SH-SY5Y (cell line): ENCODE results near the gene LRRC8D.

ENCODE experiments used
- GATA2 ChIP-seq: IDR thresholded peaks from 2 replicates; pipeline ENCODE4 v1.6.1; 2011; ENCODE audit warnings: mild to moderate bottlenecking, low read depth, low read length
- GATA3 ChIP-seq: IDR thresholded peaks from 2 replicates; pipeline ENCODE4 v1.6.1; 2011; ENCODE audit warnings: low read depth, mild to moderate bottlenecking, low read length, moderate library complexity

DNA sequence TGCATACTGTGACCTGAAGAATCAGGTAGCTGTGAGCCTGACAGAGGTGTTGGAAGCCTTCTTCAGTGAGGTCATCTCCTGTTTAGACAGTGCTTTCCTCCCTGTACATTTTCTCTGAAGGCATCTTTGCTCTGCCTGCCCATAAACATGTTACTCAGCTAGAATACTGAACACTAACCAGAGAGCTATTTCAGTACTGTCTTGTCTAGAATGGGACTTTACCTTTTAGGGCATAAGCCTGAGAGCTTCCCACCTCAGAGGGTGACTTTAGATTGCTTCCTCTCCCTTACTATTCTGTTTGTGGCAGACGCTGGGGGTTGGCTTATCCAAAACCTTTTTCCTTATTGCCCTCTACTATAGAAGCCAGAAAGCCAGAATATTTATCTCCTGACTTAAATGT is 150.8 kb downstream of the LRRC8D start:
- no peak for TF ChIP-seq GATA2
- TF ChIP-seq GATA3 = no peak
